ENCODE measurements around the gene RAB40A. TPM values are rescaled to one million over a fixed set of nuclear protein-coding genes. Genes with fewer than 3 reads are reported as not detected.
"Not testable (repeated sequence)": the region's sequence is repeated elsewhere in the genome, so short reads cannot be mapped to it uniquely, and the experiment has no call there.

RAB40A gene
- total RNA-seq, 2 donors from 2014 or later = 2.6 to 4.3 TPM

DNA sequence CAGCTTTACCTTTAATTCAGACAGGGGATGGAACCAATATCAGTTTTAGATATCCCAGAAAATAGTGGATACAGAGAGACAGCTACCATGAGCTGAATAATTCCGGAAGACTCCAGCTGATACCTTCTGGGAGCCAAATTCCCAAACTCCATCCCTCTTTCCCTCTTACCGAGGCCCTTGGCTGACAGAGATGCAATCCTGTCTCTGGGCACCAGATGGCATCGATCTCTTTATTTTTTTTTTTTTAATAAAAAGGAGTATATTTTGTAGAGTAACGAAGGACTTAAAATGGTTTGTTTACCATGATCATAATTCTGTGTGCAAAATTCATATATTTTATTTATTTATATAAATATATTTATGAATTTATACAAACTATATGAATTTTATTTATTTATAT is 31.0 kb downstream of the RAB40A start:
- Histone ChIP-seq H3K27me3 (replicated peaks; ENCODE audit: insufficient read depth) (no peaks in the 10 kb centered on the region), H3K9me3 (no peaks in the 10 kb centered on the region), H3K27ac (no peak overlapping the region), H3K4me3 (no peak overlapping the region), H3K4me1 (ENCODE audit: control insufficient read depth in 1 of 2, low read depth in 2 of 2) (no peaks in the 10 kb centered on the region), H3K36me3 (no peaks in the 10 kb centered on the region)
- DNase-seq (ENCODE audit: low spot score) = no peak
- no peak for TF ChIP-seq CTCF (IDR thresholded peaks at IDR 0.05)
- ATAC-seq (ENCODE audit: insufficient number of reproducible peaks, low FRiP score, low read depth) = no peak

- no peak for DNase-seq (ENCODE audit: low spot score)
- no peak for ATAC-seq (ENCODE audit: insufficient number of reproducible peaks, low FRiP score, low read depth)
- Histone ChIP-seq H3K4me3 (no peak overlapping the region), H3K36me3 (no peaks in the 10 kb centered on the region), H3K9me3 (no peaks in the 10 kb centered on the region), H3K4me1 (ENCODE audit: control insufficient read depth in 1 of 2, low read depth in 2 of 2) (no peaks in the 10 kb centered on the region), H3K27ac (no peak overlapping the region), H3K27me3 (replicated peaks; ENCODE audit: insufficient read depth) (no peaks in the 10 kb centered on the region)
- TF ChIP-seq CTCF (IDR thresholded peaks at IDR 0.05) = no peak
These were observed 35.6 kb downstream of the RAB40A start for GRCh38 chrX:103483720-103484119.

DNA sequence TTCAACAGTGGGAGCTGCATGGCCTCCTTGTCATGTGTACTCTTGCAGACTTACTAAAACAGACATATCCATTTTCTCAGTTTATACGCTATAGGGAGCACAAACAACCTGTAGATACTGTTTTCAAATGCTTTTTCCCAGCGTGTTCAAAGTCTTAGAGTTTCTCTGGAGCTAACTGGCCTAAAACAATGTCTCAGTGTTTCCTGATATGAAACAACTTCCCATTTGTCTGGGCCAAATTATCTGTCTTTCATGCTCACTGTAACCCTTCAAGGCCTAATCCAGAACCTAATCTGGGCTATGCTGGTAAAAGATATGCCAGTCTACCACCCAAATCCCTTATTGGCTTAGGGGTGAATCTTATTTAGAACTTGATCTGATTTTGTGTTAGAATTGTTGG is 38.8 kb downstream of the RAB40A start:
- no peaks in the 10 kb centered on the region for H3K4me1 ChIP-seq (ENCODE audit: control insufficient read depth in 1 of 2, low read depth in 2 of 2)
- no peaks in the 10 kb centered on the region for H3K9me3 ChIP-seq
- H3K27me3 ChIP-seq (replicated peaks; ENCODE audit: insufficient read depth) = no peaks in the 10 kb centered on the region
- no peak overlapping the region for H3K27ac ChIP-seq
- DNase-seq (ENCODE audit: low spot score) (no peak), ATAC-seq (ENCODE audit: insufficient number of reproducible peaks, low FRiP score, low read depth) (no peak)
- H3K36me3 ChIP-seq = no peaks in the 10 kb centered on the region
- no peak for TF ChIP-seq CTCF (IDR thresholded peaks at IDR 0.05)
- H3K4me3 ChIP-seq = no peak overlapping the region

- Histone ChIP-seq H3K4me3 (no peak overlapping the region), H3K27me3 (replicated peaks; ENCODE audit: insufficient read depth) (no peaks in the 10 kb centered on the region), H3K9me3 (no peaks in the 10 kb centered on the region), H3K27ac (no peak overlapping the region), H3K4me1 (ENCODE audit: control insufficient read depth in 1 of 2, low read depth in 2 of 2) (no peaks in the 10 kb centered on the region), H3K36me3 (no peaks in the 10 kb centered on the region)
- no peak for TF ChIP-seq CTCF (IDR thresholded peaks at IDR 0.05)
- DNase-seq (ENCODE audit: low spot score) (no peak), ATAC-seq (ENCODE audit: insufficient number of reproducible peaks, low FRiP score, low read depth) (no peak)
These were observed 41.8 kb downstream of the RAB40A start for GRCh38 chrX:103477496-103477895.

- no peak for TF ChIP-seq CTCF (IDR thresholded peaks at IDR 0.05)
These were observed 43.9 kb downstream of the RAB40A start for GRCh38 chrX:103475381-103475780.

GRCh38 chrX:103469977-103470376 is 49.3 kb downstream of the RAB40A start:
- not testable (repeated sequence) for H3K4me3 ChIP-seq; ATAC-seq (ENCODE audit: insufficient number of reproducible peaks, low FRiP score, low read depth); H3K4me1 ChIP-seq (ENCODE audit: control insufficient read depth in 1 of 2, low read depth in 2 of 2); H3K27ac ChIP-seq; H3K27me3 ChIP-seq (replicated peaks; ENCODE audit: insufficient read depth); H3K36me3 ChIP-seq; DNase-seq (ENCODE audit: low spot score); H3K9me3 ChIP-seq

More at GRCh38 chrX:103475381-103475780, 43.9 kb downstream of the RAB40A start:
- Histone ChIP-seq H3K27ac (no peak overlapping the region), H3K4me3 (no peak overlapping the region), H3K9me3 (no peaks in the 10 kb centered on the region), H3K36me3 (no peaks in the 10 kb centered on the region), H3K27me3 (replicated peaks; ENCODE audit: insufficient read depth) (no peaks in the 10 kb centered on the region), H3K4me1 (ENCODE audit: control insufficient read depth in 1 of 2, low read depth in 2 of 2) (no peaks in the 10 kb centered on the region)
- no peak for DNase-seq (ENCODE audit: low spot score)
- no peak for ATAC-seq (ENCODE audit: insufficient number of reproducible peaks, low FRiP score, low read depth)
